ENCODE measurements around the gene SNX5.

The SNX5 gene

DNA sequence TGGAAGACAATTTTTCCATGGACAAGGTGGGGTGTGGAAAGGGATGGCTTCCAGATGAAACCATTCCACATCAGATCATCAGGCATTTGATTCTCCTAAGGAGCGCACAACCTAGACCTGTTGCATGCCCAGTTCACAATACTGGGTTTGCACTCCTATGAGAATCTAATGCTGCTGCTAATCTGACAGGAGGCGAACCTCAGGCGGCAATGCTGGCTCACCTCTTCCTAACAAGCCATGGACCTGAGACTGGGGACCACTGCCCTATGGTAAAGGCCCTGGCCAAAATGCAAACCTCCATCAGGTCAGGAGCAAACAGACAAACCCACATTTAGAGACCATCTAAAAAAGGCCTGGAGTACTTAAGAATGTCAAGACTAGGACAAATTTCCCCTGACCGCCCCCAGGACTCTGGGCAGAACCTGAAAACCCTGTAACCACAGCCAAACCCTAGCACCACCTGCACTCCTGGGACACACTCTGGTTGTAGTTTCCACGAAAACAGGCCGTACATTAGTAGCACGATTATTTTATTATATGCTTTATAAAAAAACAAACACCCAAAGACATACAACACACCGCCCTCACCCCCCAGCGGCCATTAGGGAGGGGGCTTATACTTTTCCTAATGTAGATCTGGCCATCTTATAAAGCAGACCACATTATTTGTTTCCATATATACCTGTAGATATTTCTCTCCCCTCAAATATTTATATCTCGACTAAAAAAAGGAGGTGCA is 27.3 kb downstream of the SNX5 start:
- Histone ChIP-seq H3K36me3 (ENCODE audit: insufficient read depth, low read length) (peaks cover 60% of the 10 kb centered on the region), H4K20me1 (ENCODE audit: insufficient read depth, low read length) (peaks cover 58% of the 10 kb centered on the region), H3K4me2 (ENCODE audit: insufficient read depth, low read length) (no peak overlapping the region), H3K9ac (ENCODE audit: low read depth, low read length) (no peak overlapping the region), H3K4me1 (ENCODE audit: insufficient read depth, low read length) (no peaks in the 10 kb centered on the region), H3K79me2 (ENCODE audit: insufficient read depth, low read length) (peaks cover 3% of the 10 kb centered on the region; the same call in 1 of the 2 replicates), H3K9me3 (ENCODE audit: insufficient read depth, low read length, severe bottlenecking) (no peaks in the 10 kb centered on the region), H2AFZ (ENCODE audit: low read depth, low read length) (no peak overlapping the region), H3K27me3 (ENCODE audit: insufficient read depth, low read length, poor library complexity) (no peaks in the 10 kb centered on the region), H3K4me3 (ENCODE audit: low read depth in 1 of 2, low read length in 2 of 2) (no peak overlapping the region), H3K27ac (ENCODE audit: low read length) (no peak overlapping the region)
- no peak for DNase-seq
- no peak for ATAC-seq (ENCODE audit: insufficient read depth, low read depth)
- TF ChIP-seq EZH2 (IDR thresholded peaks at IDR 0.05; ENCODE audit: borderline replicate concordance, low read depth, low read length, severe bottlenecking): no peak
- TF ChIP-seq CTCF (IDR thresholded peaks at IDR 0.05; ENCODE audit: borderline replicate concordance, extremely low read depth, low read length, poor library complexity, severe bottlenecking): no peak

DNA sequence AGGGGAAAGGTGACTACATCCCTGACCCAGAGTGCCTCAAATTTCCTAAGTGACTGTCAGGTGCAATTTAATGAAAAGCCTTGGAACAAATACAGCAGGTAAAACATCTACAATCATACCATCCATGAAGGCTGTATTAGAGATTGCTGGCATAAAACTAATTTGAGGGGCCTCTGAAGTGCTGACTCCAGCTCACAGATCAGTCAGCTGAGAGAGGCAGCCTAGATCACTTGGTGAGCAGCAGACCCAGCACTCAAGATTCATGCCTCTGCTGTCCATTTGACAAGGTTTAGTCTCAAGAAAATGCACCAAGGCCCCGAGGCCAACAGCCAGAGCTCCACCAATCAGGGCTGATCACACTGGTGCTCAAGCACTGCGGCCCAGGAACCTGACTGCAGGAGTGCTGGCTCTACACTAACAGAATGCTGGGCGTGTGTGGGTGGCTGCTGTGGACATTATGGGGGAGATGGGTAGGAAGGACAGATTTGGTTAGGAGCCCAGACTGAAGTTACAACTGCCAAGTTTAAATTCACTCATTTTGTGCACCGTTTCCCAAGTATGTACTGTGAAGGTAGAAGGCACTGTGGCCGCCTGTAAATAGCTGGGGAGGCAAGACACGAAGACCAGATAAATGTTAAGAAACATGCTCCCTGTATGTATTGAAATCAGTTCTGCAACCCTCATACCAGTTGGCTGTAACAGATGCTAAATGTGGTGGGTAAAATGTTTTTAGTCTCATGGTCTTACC is 28.2 kb downstream of the SNX5 start:
- H3K27ac ChIP-seq (ENCODE audit: low read length): no peak overlapping the region
- no peak for DNase-seq
- no peak overlapping the region for H3K9ac ChIP-seq (ENCODE audit: low read depth, low read length)
- no peak overlapping the region for H2AFZ ChIP-seq (ENCODE audit: low read depth, low read length)
- H3K36me3 ChIP-seq (ENCODE audit: insufficient read depth, low read length): peaks cover 51% of the 10 kb centered on the region
- H3K4me1 ChIP-seq (ENCODE audit: insufficient read depth, low read length): no peaks in the 10 kb centered on the region
- no peaks in the 10 kb centered on the region for H3K79me2 ChIP-seq (ENCODE audit: insufficient read depth, low read length)
- H3K9me3 ChIP-seq (ENCODE audit: insufficient read depth, low read length, severe bottlenecking): no peaks in the 10 kb centered on the region
- ATAC-seq (ENCODE audit: insufficient read depth, low read depth): peak; percentile 4; the same call in 1 of the 3 replicates
- peaks cover 50% of the 10 kb centered on the region for H4K20me1 ChIP-seq (ENCODE audit: insufficient read depth, low read length)
- no peak overlapping the region for H3K4me3 ChIP-seq (ENCODE audit: low read depth in 1 of 2, low read length in 2 of 2)
- no peak overlapping the region for H3K4me2 ChIP-seq (ENCODE audit: insufficient read depth, low read length)
- TF ChIP-seq EZH2 (IDR thresholded peaks at IDR 0.05; ENCODE audit: borderline replicate concordance, low read depth, low read length, severe bottlenecking): no peak
- TF ChIP-seq CTCF (IDR thresholded peaks at IDR 0.05; ENCODE audit: borderline replicate concordance, extremely low read depth, low read length, poor library complexity, severe bottlenecking): no peak
- H3K27me3 ChIP-seq (ENCODE audit: insufficient read depth, low read length, poor library complexity): no peaks in the 10 kb centered on the region

DNA sequence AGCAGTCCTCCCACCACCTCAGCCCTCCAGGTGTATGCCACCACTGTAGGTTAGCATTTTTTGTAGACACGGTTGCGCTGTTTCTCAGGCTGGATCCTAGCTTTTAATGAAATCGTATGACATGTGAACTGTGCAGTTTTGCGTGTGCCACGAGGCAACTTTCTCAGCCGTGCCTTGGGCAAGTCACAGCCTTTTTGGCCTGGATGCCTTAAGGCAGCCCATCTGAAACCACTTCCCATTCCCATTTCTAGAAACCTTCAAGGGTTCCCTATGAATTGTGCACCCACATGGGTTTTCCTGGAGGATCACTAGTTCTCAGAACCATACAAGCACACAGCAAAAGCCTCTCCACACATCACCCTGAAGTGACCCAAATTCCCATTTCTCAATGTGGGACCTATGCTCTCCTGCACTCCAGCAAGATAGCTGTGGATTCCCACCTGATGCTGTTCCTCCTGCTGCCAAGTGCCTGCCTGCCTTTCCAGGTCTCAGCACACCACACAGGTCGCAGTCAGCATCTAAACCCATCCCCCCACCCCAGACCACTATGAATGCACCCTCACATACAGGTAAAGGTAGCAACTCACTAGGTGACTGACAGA is 28.9 kb downstream of the SNX5 start:
- ATAC-seq (ENCODE audit: insufficient read depth, low read depth) (peak; percentile 30; the same call in 2 of the 3 replicates), DNase-seq (peak; percentile 28)
- no peaks in the 10 kb centered on the region for H3K9me3 ChIP-seq (ENCODE audit: insufficient read depth, low read length, severe bottlenecking)
- no peak overlapping the region for H3K9ac ChIP-seq (ENCODE audit: low read depth, low read length)
- H3K27me3 ChIP-seq (ENCODE audit: insufficient read depth, low read length, poor library complexity): no peaks in the 10 kb centered on the region
- no peaks in the 10 kb centered on the region for H3K79me2 ChIP-seq (ENCODE audit: insufficient read depth, low read length)
- no peak overlapping the region for H3K27ac ChIP-seq (ENCODE audit: low read length)
- H3K4me1 ChIP-seq (ENCODE audit: insufficient read depth, low read length): no peaks in the 10 kb centered on the region
- TF ChIP-seq EZH2 (IDR thresholded peaks at IDR 0.05; ENCODE audit: borderline replicate concordance, low read depth, low read length, severe bottlenecking) (no peak), CTCF (IDR thresholded peaks at IDR 0.05; ENCODE audit: borderline replicate concordance, extremely low read depth, low read length, poor library complexity, severe bottlenecking) (no peak)
- no peak overlapping the region for H2AFZ ChIP-seq (ENCODE audit: low read depth, low read length)
- no peak overlapping the region for H3K4me3 ChIP-seq (ENCODE audit: low read depth in 1 of 2, low read length in 2 of 2)
- no peak overlapping the region for H3K4me2 ChIP-seq (ENCODE audit: insufficient read depth, low read length)
- peaks cover 44% of the 10 kb centered on the region for H4K20me1 ChIP-seq (ENCODE audit: insufficient read depth, low read length)
- H3K36me3 ChIP-seq (ENCODE audit: insufficient read depth, low read length): peaks cover 45% of the 10 kb centered on the region

Data from DND-41 (cell line).